Endodermal cell (in vitro differentiated cells): ENCODE results near the gene CENPA. TPM values are rescaled to one million over a fixed set of nuclear protein-coding genes. Genes with fewer than 3 reads are reported as not detected.

Experiments used
- DNase-seq: peaks from one replicate; pipeline ENCODE4 v3.0.0-alpha.2; 2017
- H3K27ac ChIP-seq: 2 replicates; pipeline ENCODE4 v1.5.1; 2013; ENCODE audit warnings: mild to moderate bottlenecking, low read depth, low read length, moderate library complexity
- H3K27me3 ChIP-seq: 2 replicates; pipeline ENCODE4 v1.6.1; 2013; ENCODE audit warnings: mild to moderate bottlenecking, low read length, moderate library complexity; ENCODE audit not compliant: insufficient read depth, control insufficient read depth, poor library complexity, severe bottlenecking
- H3K36me3 ChIP-seq: 2 replicates; pipeline ENCODE4 v1.7.0; 2013; ENCODE audit warnings: mild to moderate bottlenecking, low read length, moderate library complexity; ENCODE audit not compliant: control insufficient read depth, insufficient read depth
- H3K4me1 ChIP-seq: one replicate; pipeline ENCODE4 v1.7.0; 2013; ENCODE audit warnings: low read length; ENCODE audit not compliant: control insufficient read depth, insufficient read depth
- H3K4me3 ChIP-seq: 2 replicates; pipeline ENCODE4 v1.5.1; 2013; ENCODE audit warnings: mild to moderate bottlenecking, low read length, moderate library complexity
- H3K9ac ChIP-seq: 2 replicates; pipeline ENCODE4 v1.6.1; 2013; ENCODE audit warnings: mild to moderate bottlenecking, low read length, moderate library complexity; ENCODE audit not compliant: poor library complexity, severe bottlenecking; ENCODE audit errors: extremely low read depth
- H3K9me3 ChIP-seq: 2 replicates; pipeline ENCODE4 v1.6.1; 2013; ENCODE audit warnings: mild to moderate bottlenecking, low read length, moderate library complexity; ENCODE audit not compliant: control insufficient read depth
- H3K27ac Mint-ChIP-seq: 2 replicates; pipeline ENCODE4 v1.8.0; 2020; ENCODE audit warnings: mixed read lengths
- H3K27me3 Mint-ChIP-seq: 2 replicates; pipeline ENCODE4 v1.8.0; 2021; ENCODE audit warnings: mild to moderate bottlenecking, mixed read lengths; ENCODE audit not compliant: insufficient read depth
- H3K36me3 Mint-ChIP-seq: 2 replicates; pipeline ENCODE4 v1.8.0; 2020; ENCODE audit warnings: low read depth, mixed read lengths
- H3K4me1 Mint-ChIP-seq: 2 replicates; pipeline ENCODE4 v1.8.0; 2020; ENCODE audit warnings: mixed read lengths
- H3K4me3 Mint-ChIP-seq: 2 replicates; pipeline ENCODE4 v1.8.0; 2020; ENCODE audit warnings: mild to moderate bottlenecking, moderate library complexity, mixed read lengths
- H3K9me3 Mint-ChIP-seq: 2 replicates; pipeline ENCODE4 v1.8.0; 2020; ENCODE audit warnings: mild to moderate bottlenecking, mixed read lengths
- WGBS, 2 experiments: methylation state at CpG; one replicate each; pipeline versions ENCODE4 v1.1.5 to v1.1.7; 2013; ENCODE audit warnings: missing lambda C conversion rate in 2 of 2, mixed read lengths in 1 of 2; ENCODE audit not compliant: insufficient coverage in 1 of 2, insufficient read length in 1 of 2; 5-methylcytosine and 5-hydroxymethylcytosine counted together
- total RNA-seq, 2 donors: library from RNA; stranded (reverse); fragmentation: NEBNext Ultra II Directional in 1 of 2; extraction: Animal tissue kit (Norgen Biotek cat#: 25700) in 1 of 2; gene quantifications; 2 replicates in 1 of 2; 3 replicates in 1 of 2; pipeline ENCODE4 v1.2.1, GENCODE V29; 2021
- TF ChIP-seq, protein P1 (sequence below): fragments of 200-600 bp; sonication (generic); conservative IDR thresholded peaks from 2 replicates; pipeline ENCODE4 v1.5.0; 2021; ENCODE audit warnings: antibody characterized with exemption, mild to moderate bottlenecking

Gene CENPA
- total RNA-seq, 2 donors from 2014 or later: 21.5 to 38.3 TPM

DNA sequence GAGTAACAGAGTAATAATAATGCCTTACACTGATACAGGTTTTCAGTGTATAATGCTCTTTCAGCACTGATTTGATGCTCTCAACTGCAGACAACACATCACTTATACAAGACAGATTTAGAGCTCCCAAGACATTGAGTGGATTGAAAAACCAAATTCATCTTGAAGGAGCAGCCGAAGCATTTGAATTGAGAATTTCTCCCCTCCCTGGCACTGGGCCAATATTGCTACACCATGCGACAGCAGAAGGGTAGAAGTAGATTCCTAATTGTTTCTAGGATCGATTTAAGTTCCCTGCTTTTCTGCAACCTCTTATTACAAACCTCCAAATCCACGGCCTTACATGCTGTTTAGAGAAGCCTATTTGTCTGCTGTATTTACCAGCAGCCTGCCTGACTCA is 15.5 kb downstream of the CENPA start:
- TF ChIP-seq, protein P1, sequence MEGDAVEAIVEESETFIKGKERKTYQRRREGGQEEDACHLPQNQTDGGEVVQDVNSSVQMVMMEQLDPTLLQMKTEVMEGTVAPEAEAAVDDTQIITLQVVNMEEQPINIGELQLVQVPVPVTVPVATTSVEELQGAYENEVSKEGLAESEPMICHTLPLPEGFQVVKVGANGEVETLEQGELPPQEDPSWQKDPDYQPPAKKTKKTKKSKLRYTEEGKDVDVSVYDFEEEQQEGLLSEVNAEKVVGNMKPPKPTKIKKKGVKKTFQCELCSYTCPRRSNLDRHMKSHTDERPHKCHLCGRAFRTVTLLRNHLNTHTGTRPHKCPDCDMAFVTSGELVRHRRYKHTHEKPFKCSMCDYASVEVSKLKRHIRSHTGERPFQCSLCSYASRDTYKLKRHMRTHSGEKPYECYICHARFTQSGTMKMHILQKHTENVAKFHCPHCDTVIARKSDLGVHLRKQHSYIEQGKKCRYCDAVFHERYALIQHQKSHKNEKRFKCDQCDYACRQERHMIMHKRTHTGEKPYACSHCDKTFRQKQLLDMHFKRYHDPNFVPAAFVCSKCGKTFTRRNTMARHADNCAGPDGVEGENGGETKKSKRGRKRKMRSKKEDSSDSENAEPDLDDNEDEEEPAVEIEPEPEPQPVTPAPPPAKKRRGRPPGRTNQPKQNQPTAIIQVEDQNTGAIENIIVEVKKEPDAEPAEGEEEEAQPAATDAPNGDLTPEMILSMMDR: no peak
- Histone ChIP-seq H3K27ac (no peak overlapping the region), H3K4me1 (no peaks in the 10 kb centered on the region), H3K36me3 (peaks cover 24% of the 10 kb centered on the region), H3K9me3 (no peaks in the 10 kb centered on the region), H3K4me3 (no peak overlapping the region), H3K9ac (no peak overlapping the region), H3K27me3 (no peaks in the 10 kb centered on the region)
- 44 to 69% methylated on average over 2 to 4 of the region's 4 CpGs for WGBS, 2 experiments
- DNase-seq: no peak
- H3K4me1 Mint-ChIP-seq: no peaks in the 10 kb centered on the region
- H3K4me3 Mint-ChIP-seq: no peak overlapping the region
- peaks cover 26% of the 10 kb centered on the region for H3K36me3 Mint-ChIP-seq
- H3K27ac Mint-ChIP-seq: no peak overlapping the region
- no peaks in the 10 kb centered on the region for H3K9me3 Mint-ChIP-seq
- H3K27me3 Mint-ChIP-seq: no peaks in the 10 kb centered on the region

- H3K4me3 ChIP-seq: no peak overlapping the region
- no peaks in the 10 kb centered on the region for H3K9me3 ChIP-seq
- no peak for DNase-seq
- H3K27ac ChIP-seq: no peak overlapping the region
- H3K36me3 Mint-ChIP-seq: peaks cover 22% of the 10 kb centered on the region
- no peak overlapping the region for H3K9ac ChIP-seq
- WGBS, 2 experiments: 96 to 99% methylated on average over 7 of the region's 7 CpGs
- no peak overlapping the region for H3K27ac Mint-ChIP-seq
- H3K4me3 Mint-ChIP-seq: no peak overlapping the region
- TF ChIP-seq, protein P1: no peak
- H3K9me3 Mint-ChIP-seq: no peaks in the 10 kb centered on the region
- no peaks in the 10 kb centered on the region for H3K27me3 Mint-ChIP-seq
- no peaks in the 10 kb centered on the region for H3K4me1 Mint-ChIP-seq
- no peaks in the 10 kb centered on the region for H3K4me1 ChIP-seq
- H3K27me3 ChIP-seq: no peaks in the 10 kb centered on the region
- peaks cover 19% of the 10 kb centered on the region for H3K36me3 ChIP-seq
Measured at GRCh38 chr2:26801796-26802195, 15.9 kb downstream of the CENPA start.

GRCh38 chr2:26805241-26805676 is 19.4 kb downstream of the CENPA start:
- peaks cover 3% of the 10 kb centered on the region for H3K36me3 ChIP-seq
- no peaks in the 10 kb centered on the region for H3K9me3 ChIP-seq
- no peaks in the 10 kb centered on the region for H3K27me3 ChIP-seq
- no peak overlapping the region for H3K9ac ChIP-seq
- H3K4me3 Mint-ChIP-seq: no peak overlapping the region
- H3K27ac Mint-ChIP-seq: no peak overlapping the region
- H3K27me3 Mint-ChIP-seq: no peaks in the 10 kb centered on the region
- H3K4me1 ChIP-seq: no peaks in the 10 kb centered on the region
- H3K27ac ChIP-seq: no peak overlapping the region
- H3K9me3 Mint-ChIP-seq: no peaks in the 10 kb centered on the region
- TF ChIP-seq, protein P1: no peak
- peaks cover 8% of the 10 kb centered on the region for H3K36me3 Mint-ChIP-seq
- H3K4me3 ChIP-seq: no peak overlapping the region
- 67 to 77% methylated on average over 4 to 5 of the region's 5 CpGs for WGBS, 2 experiments
- DNase-seq: no peak
- peaks cover 2% of the 10 kb centered on the region for H3K4me1 Mint-ChIP-seq
